ENCODE results near the gene CLCA1. TPM values are rescaled to one million over a fixed set of nuclear protein-coding genes. Genes with fewer than 3 reads are reported as not detected.

The CLCA1 gene
- total and polyA plus RNA-seq, 3 donors from 2014 or later: 0.12 to 0.88 (median 0.55) TPM

- H3K27ac ChIP-seq: no peak overlapping the region
- DNase-seq: no peak
- no peak overlapping the region for H3K4me3 ChIP-seq
- no peaks in the 10 kb centered on the region for H3K36me3 ChIP-seq (ENCODE audit: low read depth, missing control alignments)
- WGBS, 2 donors: 82 to 84% methylated on average over 5 of the region's 5 CpGs
- H3K27me3 ChIP-seq: no peaks in the 10 kb centered on the region
- TF ChIP-seq, protein P1, sequence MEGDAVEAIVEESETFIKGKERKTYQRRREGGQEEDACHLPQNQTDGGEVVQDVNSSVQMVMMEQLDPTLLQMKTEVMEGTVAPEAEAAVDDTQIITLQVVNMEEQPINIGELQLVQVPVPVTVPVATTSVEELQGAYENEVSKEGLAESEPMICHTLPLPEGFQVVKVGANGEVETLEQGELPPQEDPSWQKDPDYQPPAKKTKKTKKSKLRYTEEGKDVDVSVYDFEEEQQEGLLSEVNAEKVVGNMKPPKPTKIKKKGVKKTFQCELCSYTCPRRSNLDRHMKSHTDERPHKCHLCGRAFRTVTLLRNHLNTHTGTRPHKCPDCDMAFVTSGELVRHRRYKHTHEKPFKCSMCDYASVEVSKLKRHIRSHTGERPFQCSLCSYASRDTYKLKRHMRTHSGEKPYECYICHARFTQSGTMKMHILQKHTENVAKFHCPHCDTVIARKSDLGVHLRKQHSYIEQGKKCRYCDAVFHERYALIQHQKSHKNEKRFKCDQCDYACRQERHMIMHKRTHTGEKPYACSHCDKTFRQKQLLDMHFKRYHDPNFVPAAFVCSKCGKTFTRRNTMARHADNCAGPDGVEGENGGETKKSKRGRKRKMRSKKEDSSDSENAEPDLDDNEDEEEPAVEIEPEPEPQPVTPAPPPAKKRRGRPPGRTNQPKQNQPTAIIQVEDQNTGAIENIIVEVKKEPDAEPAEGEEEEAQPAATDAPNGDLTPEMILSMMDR (IDR thresholded peaks at IDR 0.05): no peak
- no peak for TF ChIP-seq POLR2A (IDR thresholded peaks at IDR 0.05)
- no peaks in the 10 kb centered on the region for H3K9me3 ChIP-seq
- no peaks in the 10 kb centered on the region for H3K4me1 ChIP-seq
- intact Hi-C loops (cut with DNase I; ENCODE audit: low total_unique reads): no loop called here
These were observed 70.0 kb downstream of the CLCA1 start for GRCh38 chr1:86538775-86539174.

DNA sequence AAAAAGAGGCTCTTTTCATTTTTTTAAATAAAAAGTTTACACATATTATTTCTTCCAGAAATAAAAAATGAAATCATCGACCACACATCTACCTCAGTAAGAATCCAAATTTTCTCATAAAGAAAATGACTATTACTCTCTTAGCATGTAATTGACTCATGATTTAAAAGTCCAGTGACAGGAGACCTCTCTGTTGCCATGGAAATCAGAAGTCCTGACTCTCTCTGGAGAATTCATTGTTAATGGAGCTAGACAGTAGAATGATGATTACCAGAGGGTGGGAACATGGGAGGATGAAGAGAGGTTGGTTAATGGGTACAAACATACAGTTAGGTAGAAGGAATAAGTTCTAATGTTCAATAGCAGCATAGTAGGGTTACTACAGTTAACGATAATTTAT is 73.1 kb downstream of the CLCA1 start:
- Histone ChIP-seq H3K27ac (no peak overlapping the region), H3K4me3 (no peak overlapping the region), H3K36me3 (ENCODE audit: low read depth, missing control alignments) (no peaks in the 10 kb centered on the region), H3K27me3 (no peaks in the 10 kb centered on the region), H3K9me3 (no peaks in the 10 kb centered on the region), H3K4me1 (no peaks in the 10 kb centered on the region)
- TF ChIP-seq POLR2A (IDR thresholded peaks at IDR 0.05): no peak
- TF ChIP-seq, protein P1 (IDR thresholded peaks at IDR 0.05): no peak
- WGBS, 2 donors: 89 to 94% methylated on average over 2 of the region's 2 CpGs
- no peak for DNase-seq
- intact Hi-C loops (cut with DNase I; ENCODE audit: low total_unique reads): no loop called here

GRCh38 chr1:86542631-86543030 is 73.9 kb downstream of the CLCA1 start:
- Histone ChIP-seq H3K4me1 (no peaks in the 10 kb centered on the region), H3K36me3 (ENCODE audit: low read depth, missing control alignments) (no peaks in the 10 kb centered on the region), H3K27ac (no peak overlapping the region), H3K4me3 (no peak overlapping the region), H3K9me3 (no peaks in the 10 kb centered on the region), H3K27me3 (no peaks in the 10 kb centered on the region)
- TF ChIP-seq, protein P1 (IDR thresholded peaks at IDR 0.05): no peak
- no peak for TF ChIP-seq POLR2A (IDR thresholded peaks at IDR 0.05)
- intact Hi-C loops (cut with DNase I; ENCODE audit: low total_unique reads): no loop called here
- DNase-seq: no peak

DNA sequence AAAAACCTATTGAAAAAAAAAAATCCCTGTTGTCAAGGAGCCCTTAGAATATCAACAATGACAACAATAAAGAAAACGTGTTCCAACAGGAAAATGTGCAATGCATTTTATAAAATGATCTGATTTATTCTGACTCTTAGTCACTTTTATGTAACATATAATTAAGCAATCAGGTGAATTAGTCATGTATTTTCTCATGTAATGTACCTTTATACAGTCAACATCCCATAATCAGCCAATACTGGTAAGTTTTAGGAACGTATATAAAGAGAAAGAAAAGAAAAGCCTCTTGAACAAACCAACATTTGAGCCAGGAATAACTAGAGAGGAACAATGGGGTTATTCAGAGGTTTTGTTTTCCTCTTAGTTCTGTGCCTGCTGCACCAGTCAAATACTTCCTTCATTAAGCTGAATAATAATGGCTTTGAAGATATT is 78.1 kb downstream of the CLCA1 start, which contains the start of gene CLCA4:
Gene CLCA4 (plus strand): TSS at position 292 of the 435 bp plus-strand sequence. CDS start 42 bp downstream, at position 334.
- Histone ChIP-seq H3K9me3 (no peaks in the 10 kb centered on the region), H3K36me3 (ENCODE audit: low read depth, missing control alignments) (no peaks in the 10 kb centered on the region), H3K4me1 (no peaks in the 10 kb centered on the region), H3K4me3 (no peak within 1 kb of the TSS), H3K27ac (no peak within 1 kb of the TSS), H3K27me3 (no peaks in the 10 kb centered on the region)
- no peak for TF ChIP-seq POLR2A (IDR thresholded peaks at IDR 0.05)
- TF ChIP-seq, protein P1 (IDR thresholded peaks at IDR 0.05): no peak
- DNase-seq: no peak
- intact Hi-C loops (cut with DNase I; ENCODE audit: low total_unique reads): no loop called here
- 56 to 57% methylated on average over 2 of the region's 2 CpGs for WGBS, 2 donors

- H3K36me3 ChIP-seq (ENCODE audit: low read depth, missing control alignments): no peaks in the 10 kb centered on the region
- H3K4me3 ChIP-seq: no peak overlapping the region
- DNase-seq: no peak
- H3K27ac ChIP-seq: no peak overlapping the region
- intact Hi-C loops (cut with DNase I; ENCODE audit: low total_unique reads): no loop called here
- H3K27me3 ChIP-seq: no peaks in the 10 kb centered on the region
- no peaks in the 10 kb centered on the region for H3K4me1 ChIP-seq
- TF ChIP-seq, protein P1 (IDR thresholded peaks at IDR 0.05): no peak
- TF ChIP-seq POLR2A (IDR thresholded peaks at IDR 0.05): no peak
- H3K9me3 ChIP-seq: no peaks in the 10 kb centered on the region
These were observed 80.1 kb downstream of the CLCA1 start for GRCh38 chr1:86548839-86549238.

Measured in testis (tissue), 3 donors.